ENCODE measurements around the gene PRKCQ. TPM values are rescaled to one million over a fixed set of nuclear protein-coding genes. Genes with fewer than 3 reads are reported as not detected.
"Not testable (repeated sequence)": the region's sequence is repeated elsewhere in the genome, so short reads cannot be mapped to it uniquely, and the experiment has no call there.

The PRKCQ gene
- total RNA-seq, 2 donors from 2014 or later = 42.9 to 49.2 TPM

GRCh38 chr10:6590100-6590499 lies 10.0 kb upstream of the PRKCQ start:
- Mint-ChIP-seq H3K9me3 (peaks cover 0 to 4% of the 10 kb centered on the region in 2 donors), H3K27me3 (ENCODE audit: low read depth) (no peaks in the 10 kb centered on the region), H3K4me1 (ENCODE audit: low read depth) (peaks cover 96% of the 10 kb centered on the region), H3K36me3 (ENCODE audit: insufficient read depth in 2 of 2) (peaks cover 16 to 18% of the 10 kb centered on the region in 2 donors), H3K4me3 (peak overlapping the region; percentile 46 to 55), H3K27ac (peak overlapping the region; percentile 81)
- ATAC-seq (replicated peaks in 1 of 2) (no peak), DNase-seq (no peak)

GRCh38 chr10:6589287-6590094 lies 9.4 kb upstream of the PRKCQ start:
- peaks cover 17 to 21% of the 10 kb centered on the region in 2 donors for H3K36me3 Mint-ChIP-seq (ENCODE audit: insufficient read depth in 2 of 2)
- H3K27me3 Mint-ChIP-seq (ENCODE audit: low read depth) = no peaks in the 10 kb centered on the region
- DNase-seq = no peak
- H3K27ac Mint-ChIP-seq = peak overlapping the region; percentile 81
- peak overlapping the region; percentile 55 to 82 for H3K4me3 Mint-ChIP-seq
- ATAC-seq (replicated peaks in 1 of 2) = no peak
- peaks cover 98% of the 10 kb centered on the region for H3K4me1 Mint-ChIP-seq (ENCODE audit: low read depth)
- peaks cover 0 to 4% of the 10 kb centered on the region in 2 donors for H3K9me3 Mint-ChIP-seq

DNA sequence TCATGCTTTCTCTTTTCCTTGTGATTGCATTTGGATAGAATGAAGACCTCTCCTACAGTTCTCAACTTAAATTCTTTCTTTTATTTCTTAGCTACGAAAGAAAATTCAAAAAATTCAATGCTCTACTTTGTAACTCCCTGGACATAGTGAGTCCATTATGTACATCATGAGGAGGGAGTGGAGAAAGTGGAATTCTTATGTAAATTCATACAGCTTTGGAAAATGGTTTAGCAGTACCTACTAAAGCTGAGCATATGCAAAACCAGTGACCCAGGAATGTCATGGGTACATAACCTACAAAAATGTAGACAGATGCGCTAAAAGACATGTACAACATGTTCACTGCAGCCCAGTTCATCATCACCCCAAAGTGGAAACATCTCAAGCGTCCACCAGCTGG lies 8.8 kb upstream of the PRKCQ start:
- peaks cover 0 to 4% of the 10 kb centered on the region in 2 donors for H3K9me3 Mint-ChIP-seq
- peaks cover 16 to 25% of the 10 kb centered on the region in 2 donors for H3K36me3 Mint-ChIP-seq (ENCODE audit: insufficient read depth in 2 of 2)
- no peak for DNase-seq
- peaks cover 98% of the 10 kb centered on the region for H3K4me1 Mint-ChIP-seq (ENCODE audit: low read depth)
- no peak for ATAC-seq (replicated peaks in 1 of 2)
- peak overlapping the region; percentile 50 for H3K27ac Mint-ChIP-seq
- H3K4me3 Mint-ChIP-seq = peak overlapping the region; percentile 47 to 82
- no peaks in the 10 kb centered on the region for H3K27me3 Mint-ChIP-seq (ENCODE audit: low read depth)

GRCh38 chr10:6588082-6588481 lies 8.0 kb upstream of the PRKCQ start:
- Mint-ChIP-seq H3K27ac (peak overlapping the region; percentile 50), H3K4me1 (ENCODE audit: low read depth) (peaks cover 98% of the 10 kb centered on the region), H3K27me3 (ENCODE audit: low read depth) (no peaks in the 10 kb centered on the region), H3K9me3 (peaks cover 0 to 4% of the 10 kb centered on the region in 2 donors), H3K4me3 (peak overlapping the region; percentile 47 to 82), H3K36me3 (ENCODE audit: insufficient read depth in 2 of 2) (peaks cover 20 to 33% of the 10 kb centered on the region in 2 donors)
- DNase-seq (no peak), ATAC-seq (replicated peaks in 1 of 2) (no peak)

- Mint-ChIP-seq H3K4me1 (ENCODE audit: low read depth) (peaks cover 98% of the 10 kb centered on the region), H3K27ac (peak overlapping the region; percentile 100), H3K9me3 (peaks cover 0 to 4% of the 10 kb centered on the region in 2 donors), H3K36me3 (ENCODE audit: insufficient read depth in 2 of 2) (peaks cover 23 to 37% of the 10 kb centered on the region in 2 donors), H3K27me3 (ENCODE audit: low read depth) (no peaks in the 10 kb centered on the region), H3K4me3 (peak overlapping the region; percentile 92 to 98)
- ATAC-seq (replicated peaks in 1 of 2) (peak; percentile 29 to 41), DNase-seq (peak in 1 of 2 donors; percentile 19)
Observed at GRCh38 chr10:6586501-6586900, 6.4 kb upstream of the PRKCQ start.

DNA sequence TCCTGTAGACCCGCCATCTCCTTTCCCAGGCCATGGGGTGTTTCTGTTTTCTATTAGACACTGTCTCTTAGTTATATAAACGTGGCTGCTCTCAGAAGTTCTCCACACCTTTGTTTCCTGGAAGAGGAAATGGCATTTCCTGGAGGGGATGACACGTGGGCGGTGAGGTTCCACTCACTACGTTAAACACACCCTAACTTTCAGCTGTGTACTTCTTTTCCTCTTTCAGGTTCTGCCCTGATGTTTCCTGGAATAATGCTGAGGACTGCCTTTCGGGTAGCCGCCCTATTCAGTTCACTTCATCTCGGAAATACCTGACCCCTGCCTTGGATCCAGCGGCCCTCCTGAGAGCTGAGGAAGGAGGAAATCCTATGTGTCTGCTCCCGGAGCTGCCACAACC lies 3.4 kb upstream of the PRKCQ start:
- Mint-ChIP-seq H3K4me3 (peak overlapping the region; percentile 92 to 98), H3K4me1 (ENCODE audit: low read depth) (peaks cover 70% of the 10 kb centered on the region), H3K27me3 (ENCODE audit: low read depth) (no peaks in the 10 kb centered on the region), H3K36me3 (ENCODE audit: insufficient read depth in 2 of 2) (peaks cover 13 to 30% of the 10 kb centered on the region in 2 donors), H3K27ac (peak overlapping the region; percentile 100), H3K9me3 (no peaks in the 10 kb centered on the region)
- DNase-seq (peak; percentile 75 to 78), ATAC-seq (replicated peaks in 1 of 2) (peak; percentile 14 to 28)

GRCh38 chr10:6582913-6583312 lies 2.8 kb upstream of the PRKCQ start:
- not testable (repeated sequence) for DNase-seq; ATAC-seq (replicated peaks in 1 of 2); H3K27me3 Mint-ChIP-seq (ENCODE audit: low read depth); H3K9me3 Mint-ChIP-seq
- peak overlapping the region; percentile 100 for H3K27ac Mint-ChIP-seq
- H3K4me1 Mint-ChIP-seq (ENCODE audit: low read depth) = peaks cover 70% of the 10 kb centered on the region
- H3K36me3 Mint-ChIP-seq (ENCODE audit: insufficient read depth in 2 of 2) = peaks cover 17 to 30% of the 10 kb centered on the region in 2 donors
- peak overlapping the region; percentile 92 to 98 for H3K4me3 Mint-ChIP-seq

DNA sequence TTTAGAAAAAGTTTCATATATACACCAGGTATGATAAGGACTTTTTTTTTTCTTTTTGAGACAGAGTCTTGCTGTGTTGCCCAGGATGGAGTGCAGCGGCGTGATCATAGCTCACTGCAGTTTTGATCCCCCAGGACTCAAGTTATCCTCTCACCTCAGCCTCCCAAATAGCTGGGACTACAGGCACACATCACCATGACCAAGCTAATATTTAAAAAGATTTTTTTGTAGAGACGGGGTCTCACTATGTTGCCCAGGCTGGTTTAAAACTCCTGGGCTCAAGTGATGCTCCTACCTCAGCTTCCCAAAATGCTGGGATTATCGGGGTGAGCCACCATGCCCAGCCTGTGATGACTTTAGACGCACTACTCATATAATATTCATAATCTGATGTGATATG lies 2.2 kb upstream of the PRKCQ start:
- peak overlapping the region; percentile 92 to 98 for H3K4me3 Mint-ChIP-seq
- no peaks in the 10 kb centered on the region for H3K27me3 Mint-ChIP-seq (ENCODE audit: low read depth)
- peaks cover 72% of the 10 kb centered on the region for H3K4me1 Mint-ChIP-seq (ENCODE audit: low read depth)
- peaks cover 17 to 30% of the 10 kb centered on the region in 2 donors for H3K36me3 Mint-ChIP-seq (ENCODE audit: insufficient read depth in 2 of 2)
- no peak for ATAC-seq (replicated peaks in 1 of 2)
- H3K9me3 Mint-ChIP-seq = no peaks in the 10 kb centered on the region
- peak overlapping the region; percentile 100 for H3K27ac Mint-ChIP-seq
- no peak for DNase-seq

DNA sequence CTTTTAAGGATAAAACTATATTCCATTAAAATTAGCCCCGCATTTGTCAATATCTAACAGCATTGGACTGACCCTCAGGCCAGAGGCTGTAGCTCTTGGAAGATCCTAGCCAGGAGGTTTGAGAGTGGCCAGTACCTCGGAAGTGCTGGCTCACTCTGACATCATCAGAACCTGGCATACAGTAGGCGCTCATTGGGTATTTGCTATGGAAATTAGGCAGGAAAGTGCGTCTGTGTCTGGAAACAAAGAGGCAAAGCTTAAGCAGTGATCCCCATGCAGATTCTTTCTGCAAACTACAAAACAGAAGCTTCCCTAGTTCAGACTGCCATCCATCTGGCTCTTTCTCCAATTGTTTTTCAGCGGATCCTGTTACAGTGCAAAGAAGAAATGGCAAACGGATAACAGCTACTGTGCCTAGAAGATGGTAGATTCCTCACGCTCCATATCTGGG lies 1.7 kb upstream of the PRKCQ start:
- Mint-ChIP-seq H3K4me1 (ENCODE audit: low read depth) (peaks cover 70% of the 10 kb centered on the region), H3K27me3 (ENCODE audit: low read depth) (no peaks in the 10 kb centered on the region), H3K36me3 (ENCODE audit: insufficient read depth in 2 of 2) (peaks cover 17 to 30% of the 10 kb centered on the region in 2 donors), H3K27ac (peak overlapping the region; percentile 100), H3K4me3 (peak overlapping the region; percentile 92 to 98), H3K9me3 (no peaks in the 10 kb centered on the region)
- DNase-seq = peak in 1 of 2 donors; percentile 36
- no peak for ATAC-seq (replicated peaks in 1 of 2)

DNA sequence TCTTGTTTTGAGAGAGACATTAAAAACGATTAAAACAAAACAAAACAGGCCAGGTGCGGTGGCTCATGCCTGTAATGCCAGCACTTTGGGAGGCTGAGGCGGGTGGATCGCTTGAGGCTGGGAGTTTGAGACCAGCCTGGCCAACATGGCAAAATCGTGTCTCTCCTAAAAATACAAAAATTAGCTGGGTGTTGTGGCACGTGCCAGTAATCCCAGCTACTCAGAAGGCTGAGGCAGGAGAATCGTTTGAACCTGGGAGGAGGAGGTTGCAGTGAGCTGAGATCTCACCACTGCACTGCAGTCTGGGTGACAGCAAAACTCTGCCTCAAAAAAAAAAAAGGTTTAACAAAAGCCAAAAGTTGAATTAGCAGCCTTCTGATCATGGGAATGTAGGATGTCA lies 1.1 kb upstream of the PRKCQ start:
- not testable (repeated sequence) for H3K9me3 Mint-ChIP-seq; DNase-seq; H3K27me3 Mint-ChIP-seq (ENCODE audit: low read depth); ATAC-seq (replicated peaks in 1 of 2)
- Mint-ChIP-seq H3K4me3 (peak overlapping the region; percentile 92 to 98), H3K27ac (peak overlapping the region; percentile 100), H3K4me1 (ENCODE audit: low read depth) (peaks cover 68% of the 10 kb centered on the region), H3K36me3 (ENCODE audit: insufficient read depth in 2 of 2) (peaks cover 17 to 28% of the 10 kb centered on the region in 2 donors)

DNA sequence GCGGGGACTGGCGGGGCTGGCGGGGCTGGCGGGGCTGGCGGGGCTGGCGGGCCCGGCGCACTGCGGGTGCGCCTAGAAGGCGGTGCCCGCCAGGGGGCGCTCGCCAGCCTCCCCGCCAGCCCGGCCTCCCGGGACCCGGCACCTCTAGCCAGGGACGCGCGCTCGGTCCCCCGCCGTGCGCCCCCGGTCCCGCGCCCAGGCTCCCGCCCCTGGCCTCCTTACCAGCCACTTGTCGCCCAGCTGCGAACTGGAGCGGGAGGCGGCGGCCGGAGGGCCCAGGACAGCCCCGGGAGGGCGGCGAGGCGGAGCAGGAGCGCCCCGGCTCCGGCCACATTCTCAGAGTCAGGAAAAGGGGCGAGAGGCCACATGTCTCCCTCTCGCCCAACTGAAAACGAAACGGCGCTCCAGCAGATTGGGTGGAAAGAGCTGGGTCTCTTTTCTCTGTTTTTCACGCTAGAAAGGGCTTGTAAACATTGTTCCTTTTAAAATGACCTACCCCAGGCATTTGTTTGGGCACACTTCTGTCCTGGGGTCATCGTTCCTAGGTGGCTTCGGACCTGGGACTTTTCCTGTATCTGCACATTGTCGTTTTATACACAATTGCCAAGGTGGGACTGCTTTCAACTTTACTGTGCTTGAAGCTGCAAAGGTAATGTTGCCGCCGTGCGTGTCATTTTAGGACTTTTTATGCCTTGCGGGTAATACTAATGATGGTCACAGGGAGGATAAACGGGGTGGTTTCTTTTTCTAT lies 378 bp upstream of the PRKCQ start:
- DNase-seq (peak; percentile 90 to 96), ATAC-seq (replicated peaks in 1 of 2) (peak; percentile 79 to 82)
- H3K9me3 Mint-ChIP-seq = no peaks in the 10 kb centered on the region
- peak overlapping the region; percentile 92 to 98 for H3K4me3 Mint-ChIP-seq
- H3K27me3 Mint-ChIP-seq (ENCODE audit: low read depth) = no peaks in the 10 kb centered on the region
- peaks cover 17 to 31% of the 10 kb centered on the region in 2 donors for H3K36me3 Mint-ChIP-seq (ENCODE audit: insufficient read depth in 2 of 2)
- peak overlapping the region; percentile 100 for H3K27ac Mint-ChIP-seq
- H3K4me1 Mint-ChIP-seq (ENCODE audit: low read depth) = peaks cover 68% of the 10 kb centered on the region

GRCh38 chr10:6579183-6579903 lies 733 bp downstream of the PRKCQ start:
- Mint-ChIP-seq H3K27me3 (ENCODE audit: low read depth) (no peaks in the 10 kb centered on the region), H3K9me3 (no peaks in the 10 kb centered on the region), H3K27ac (peak overlapping the region; percentile 88), H3K4me1 (ENCODE audit: low read depth) (peaks cover 68% of the 10 kb centered on the region), H3K36me3 (ENCODE audit: insufficient read depth in 2 of 2) (peaks cover 17 to 24% of the 10 kb centered on the region in 2 donors), H3K4me3 (peak overlapping the region; percentile 90 to 92)
- DNase-seq = peak; percentile 65 to 66
- ATAC-seq (replicated peaks in 1 of 2) = peak; percentile 38 to 39

Data from activated T-cell treated with anti-CD3 and anti-CD28 coated beads, Interleukin-2, amount 50 U/mL, for 72 hours (primary cell).